Esophagus mucosa (tissue), 1 donor: Measurements from ENCODE around the gene CXCL17. TPM values are rescaled to one million over a fixed set of nuclear protein-coding genes. Genes with fewer than 3 reads are reported as not detected.

Experiments
- ATAC-seq: fragments of 200-7000 bp; cut with Tn5 transposase; one replicate; pipeline ENCODE4 v1.9.1; 2020
- total RNA-seq: library from RNA; stranded (reverse); gene quantifications from one replicate; pipeline ENCODE4 v1.2.4, GENCODE V29; 2023
- donor health status: DM: yes; HTN: yes; CAD: no.

CXCL17 gene
- total RNA-seq, 1 donor from 2014 or later: 38.6 TPM

GRCh38 chr19:42423462-42424344, 19.0 kb downstream of the CXCL17 start:
- peak; percentile 65 for ATAC-seq

- peak; percentile 42 for ATAC-seq
Measured at GRCh38 chr19:42422901-42423461, 19.8 kb downstream of the CXCL17 start.

- ATAC-seq: peak; percentile 51
Measured at GRCh38 chr19:42422092-42422900, 20.4 kb downstream of the CXCL17 start.

- peak; percentile 66 for ATAC-seq
Measured at GRCh38 chr19:42421591-42422031, 21.1 kb downstream of the CXCL17 start.

- no peak for ATAC-seq
Measured at GRCh38 chr19:42421101-42421500, 21.6 kb downstream of the CXCL17 start.

- peak; percentile 57 for ATAC-seq
Measured at GRCh38 chr19:42420055-42420544, 22.6 kb downstream of the CXCL17 start.

- no peak for ATAC-seq
Measured at GRCh38 chr19:42419309-42419708, 23.4 kb downstream of the CXCL17 start.

GRCh38 chr19:42412661-42413076, 30.1 kb downstream of the CXCL17 start:
- no peak for ATAC-seq

- peak; percentile 10 for ATAC-seq
Measured at GRCh38 chr19:42412227-42412626, 30.5 kb downstream of the CXCL17 start.

GRCh38 chr19:42411581-42412178, 31.1 kb downstream of the CXCL17 start:
- ATAC-seq: no peak

- ATAC-seq: no peak
Measured at GRCh38 chr19:42410371-42410770, 32.4 kb downstream of the CXCL17 start.

GRCh38 chr19:42409477-42409876, 33.3 kb downstream of the CXCL17 start:
- ATAC-seq: peak; percentile 44

- no peak for ATAC-seq
Measured at GRCh38 chr19:42407816-42408175, 35.0 kb downstream of the CXCL17 start.

- ATAC-seq: no peak
Measured at GRCh38 chr19:42407085-42407815, 35.5 kb downstream of the CXCL17 start.

- ATAC-seq: no peak
Measured at GRCh38 chr19:42406111-42406510, 36.6 kb downstream of the CXCL17 start.

GRCh38 chr19:42403586-42403985, 39.2 kb downstream of the CXCL17 start:
- no peak for ATAC-seq

- ATAC-seq: no peak
Measured at GRCh38 chr19:42402376-42403116, 40.2 kb downstream of the CXCL17 start.

- peak; percentile 45 for ATAC-seq
Measured at GRCh38 chr19:42401365-42402303, 41.1 kb downstream of the CXCL17 start.

GRCh38 chr19:42400404-42400803, 42.3 kb downstream of the CXCL17 start:
- no peak for ATAC-seq
